Skeletal muscle tissue (tissue), 4 donors: ENCODE data around the gene EEIG2. TPM values are rescaled to one million over a fixed set of nuclear protein-coding genes. Genes with fewer than 3 reads are reported as not detected.

ENCODE experiments used
- H3K27ac ChIP-seq: one replicate; pipeline ENCODE4 v1.7.0; 2013; ENCODE audit warnings: mild to moderate bottlenecking, low read depth, low read length, inconsistent platforms
- H3K27me3 ChIP-seq, 3 donors: one replicate each; pipeline ENCODE4 v1.7.0; 2013; ENCODE audit warnings: low read length in 3 of 3; ENCODE audit not compliant: control insufficient read depth in 3 of 3, insufficient read depth in 3 of 3
- H3K36me3 ChIP-seq, 3 donors: one replicate each; pipeline ENCODE4 v1.7.0; 2013; ENCODE audit warnings: low read length in 3 of 3; ENCODE audit not compliant: control insufficient read depth in 3 of 3, insufficient read depth in 3 of 3
- H3K4me1 ChIP-seq, 3 donors: one replicate each; pipeline ENCODE4 v1.7.0; 2013; ENCODE audit warnings: low read length in 3 of 3, mild to moderate bottlenecking in 3 of 3; ENCODE audit not compliant: control insufficient read depth in 3 of 3, insufficient read depth in 3 of 3
- H3K4me3 ChIP-seq, 3 donors: one replicate each; pipeline ENCODE4 v1.7.0; 2013; ENCODE audit warnings: low read length in 3 of 3
- H3K9ac ChIP-seq, 3 donors: one replicate each; pipeline ENCODE4 v1.7.0; 2013; ENCODE audit warnings: low read length in 3 of 3, mild to moderate bottlenecking in 3 of 3, moderate library complexity in 2 of 3, low read depth in 1 of 3
- H3K9me3 ChIP-seq, 3 donors: one replicate each; pipeline ENCODE4 v1.7.0; 2013; ENCODE audit warnings: low read length in 3 of 3; ENCODE audit not compliant: control insufficient read depth in 3 of 3
- total RNA-seq: library from RNA; depleted of rRNA; stranded (reverse); fragments of >200 nt; gene quantifications from one replicate; pipeline ENCODE4 v1.2.3, GENCODE V29; 2014
- donor health status: Osteomylitis.

The EEIG2 gene
- total RNA-seq, 1 donor from 2014 or later: 15.7 TPM

DNA sequence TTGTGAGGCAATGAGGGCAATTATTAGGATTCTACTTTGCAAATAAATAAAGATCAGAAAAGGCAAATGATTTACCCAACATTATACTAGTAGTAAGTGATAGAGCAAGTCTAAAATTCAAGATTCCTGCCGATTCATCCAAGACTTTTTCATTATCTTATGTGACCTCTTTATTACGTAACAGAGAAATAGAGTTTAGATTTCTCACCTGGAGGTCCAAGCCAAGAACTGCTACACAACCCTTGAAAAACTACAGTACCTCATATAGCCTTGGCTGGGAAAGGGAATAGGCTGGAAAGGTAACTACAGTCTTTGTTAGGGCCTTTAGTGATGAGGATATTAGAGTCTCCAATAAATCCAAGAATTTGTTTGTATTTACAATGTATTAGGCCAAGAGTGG, 13.3 kb downstream of the EEIG2 start:
- Histone ChIP-seq H3K27me3 (no peaks in the 10 kb centered on the region), H3K4me3 (no peak overlapping the region), H3K9me3 (no peaks in the 10 kb centered on the region), H3K9ac (no peak overlapping the region), H3K36me3 (no peaks in the 10 kb centered on the region), H3K4me1 (no peaks in the 10 kb centered on the region), H3K27ac (no peak overlapping the region)

DNA sequence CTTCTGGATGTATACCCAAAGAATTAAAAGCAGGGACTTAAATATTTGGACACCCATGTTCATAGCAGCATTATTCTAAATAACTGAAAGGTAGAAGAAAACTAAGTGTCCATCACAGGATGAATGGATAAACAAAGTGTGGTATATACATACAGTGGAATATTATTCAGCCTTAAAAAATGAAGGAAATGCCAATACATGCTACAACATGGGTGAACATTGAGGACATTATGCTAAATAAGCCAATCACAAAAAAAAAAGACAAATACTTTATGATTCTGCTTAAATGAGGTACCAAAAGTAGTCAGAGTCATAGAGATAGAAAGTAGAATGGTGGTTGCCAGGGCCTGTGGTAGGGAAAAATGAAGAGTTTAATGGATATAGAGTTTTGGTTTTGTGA, 14.1 kb downstream of the EEIG2 start:
- Histone ChIP-seq H3K27ac (no peak overlapping the region), H3K9me3 (no peaks in the 10 kb centered on the region), H3K27me3 (no peaks in the 10 kb centered on the region), H3K4me3 (no peak overlapping the region), H3K4me1 (no peaks in the 10 kb centered on the region), H3K9ac (no peak overlapping the region), H3K36me3 (no peaks in the 10 kb centered on the region)

DNA sequence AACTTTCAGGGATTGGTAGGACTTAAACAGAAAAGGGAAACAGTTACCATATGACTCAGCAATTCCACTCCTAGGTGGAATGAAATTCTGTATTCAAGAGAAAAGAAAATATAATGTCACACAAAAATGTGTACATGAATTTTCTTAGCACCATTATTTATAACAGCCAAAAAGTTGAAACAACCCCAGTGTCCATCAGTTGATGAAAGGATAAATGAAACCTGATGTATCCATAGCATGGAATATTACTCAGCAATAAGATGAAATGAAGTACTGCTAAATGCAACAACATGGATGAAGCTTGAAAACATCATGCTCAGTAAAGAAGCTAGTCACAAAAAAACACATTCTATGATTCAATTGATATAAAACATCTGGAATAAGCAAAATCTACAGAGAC, 15.5 kb downstream of the EEIG2 start:
- H3K4me1 ChIP-seq: no peaks in the 10 kb centered on the region
- no peak overlapping the region for H3K27ac ChIP-seq
- H3K9me3 ChIP-seq: peaks cover 0 to 2% (median 0%) of the 10 kb centered on the region in 3 donors
- no peaks in the 10 kb centered on the region for H3K27me3 ChIP-seq
- no peak overlapping the region for H3K4me3 ChIP-seq
- H3K9ac ChIP-seq: no peak overlapping the region
- H3K36me3 ChIP-seq: no peaks in the 10 kb centered on the region

DNA sequence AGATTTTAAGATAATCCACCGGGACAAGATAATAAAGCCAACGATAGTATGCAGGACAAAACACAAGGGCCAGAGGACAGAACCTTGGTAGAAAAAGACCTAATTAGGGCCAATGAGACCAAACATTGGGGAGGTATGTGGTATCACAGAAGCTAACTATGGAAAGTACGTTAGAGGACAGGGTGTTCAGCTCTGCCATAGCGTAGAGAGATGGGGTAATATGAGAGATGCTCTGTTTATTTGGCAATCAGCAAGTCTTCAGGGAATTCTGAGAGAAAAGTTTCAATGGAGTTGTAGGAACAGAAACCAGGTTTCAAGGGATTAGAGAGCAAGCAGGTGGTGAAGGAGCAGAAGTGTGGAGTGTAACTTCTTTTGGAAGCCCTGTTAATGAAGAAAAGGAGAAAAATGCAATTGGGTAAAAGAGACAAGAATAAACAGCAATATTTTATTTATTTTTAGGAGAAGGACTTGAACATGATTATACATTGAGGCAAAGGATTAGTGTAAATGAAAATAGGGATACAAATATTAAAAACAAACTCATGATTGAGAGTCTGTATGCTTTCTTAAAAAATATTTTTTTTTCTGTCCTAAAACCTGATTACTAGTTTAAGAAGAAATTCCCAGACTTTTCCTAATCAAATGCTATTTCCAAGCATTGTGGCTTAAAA, 24.0 kb downstream of the EEIG2 start:
- H3K36me3 ChIP-seq: no peaks in the 10 kb centered on the region
- no peak overlapping the region for H3K27ac ChIP-seq
- H3K9ac ChIP-seq: no peak overlapping the region

DNA sequence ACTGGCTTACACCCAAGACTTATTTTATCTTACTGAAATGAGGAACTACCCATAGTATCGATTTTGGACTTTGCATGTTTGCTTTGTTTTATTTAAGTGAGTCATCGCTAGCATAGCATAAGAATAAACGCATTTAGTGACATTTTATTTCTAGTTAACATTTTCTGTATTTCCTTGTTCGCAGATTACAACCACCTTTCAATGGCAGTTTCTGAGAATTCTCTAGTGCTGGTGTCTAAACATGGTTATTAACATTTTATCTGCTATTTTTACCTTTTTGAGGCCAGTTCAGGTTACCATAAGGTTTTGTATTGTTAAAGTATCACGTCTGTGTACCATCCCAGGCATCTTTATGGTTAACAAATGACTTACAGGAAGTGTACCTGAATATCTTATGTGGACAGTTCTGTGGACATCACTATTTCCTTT, 24.5 kb downstream of the EEIG2 start:
- H3K27ac ChIP-seq: no peak overlapping the region
- H3K27me3 ChIP-seq: no peaks in the 10 kb centered on the region
- peaks cover 2 to 8% (median 4%) of the 10 kb centered on the region in 3 donors for H3K9me3 ChIP-seq
- no peak overlapping the region for H3K9ac ChIP-seq
- H3K4me1 ChIP-seq: peaks cover 0 to 3% (median 0%) of the 10 kb centered on the region in 3 donors
- no peaks in the 10 kb centered on the region for H3K36me3 ChIP-seq
- no peak overlapping the region for H3K4me3 ChIP-seq

More for the DNA sequence above, 24.0 kb downstream of the EEIG2 start:
- Histone ChIP-seq H3K9me3 (peaks cover 2 to 8% (median 4%) of the 10 kb centered on the region in 3 donors), H3K4me1 (peaks cover 0 to 3% (median 0%) of the 10 kb centered on the region in 3 donors), H3K4me3 (no peak overlapping the region), H3K27me3 (no peaks in the 10 kb centered on the region)

DNA sequence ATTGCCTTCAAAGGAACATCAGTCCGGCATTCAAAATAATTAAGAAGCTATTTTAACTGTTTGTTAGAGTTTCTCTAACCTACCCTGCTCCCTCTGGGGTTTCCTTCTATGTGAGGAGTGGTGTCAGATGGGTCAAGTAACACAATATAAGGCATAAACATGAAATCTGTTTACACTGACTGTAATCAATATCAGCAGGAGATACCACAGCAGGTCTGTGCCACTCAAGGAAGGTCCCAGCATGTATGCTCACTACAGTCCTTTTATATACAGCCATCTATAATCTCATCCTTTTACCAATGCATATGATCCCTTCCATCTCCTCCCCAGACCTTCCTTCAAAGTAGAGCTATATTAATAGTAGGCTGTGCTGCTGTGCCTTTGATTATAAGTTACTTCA, 25.4 kb downstream of the EEIG2 start:
- Histone ChIP-seq H3K9ac (no peak overlapping the region), H3K27ac (no peak overlapping the region), H3K4me1 (peaks cover under 1 to 4% (median under 1%) of the 10 kb centered on the region in 3 donors), H3K9me3 (peaks cover 2 to 7% (median 4%) of the 10 kb centered on the region in 3 donors), H3K27me3 (no peaks in the 10 kb centered on the region), H3K4me3 (no peak overlapping the region), H3K36me3 (no peaks in the 10 kb centered on the region)

DNA sequence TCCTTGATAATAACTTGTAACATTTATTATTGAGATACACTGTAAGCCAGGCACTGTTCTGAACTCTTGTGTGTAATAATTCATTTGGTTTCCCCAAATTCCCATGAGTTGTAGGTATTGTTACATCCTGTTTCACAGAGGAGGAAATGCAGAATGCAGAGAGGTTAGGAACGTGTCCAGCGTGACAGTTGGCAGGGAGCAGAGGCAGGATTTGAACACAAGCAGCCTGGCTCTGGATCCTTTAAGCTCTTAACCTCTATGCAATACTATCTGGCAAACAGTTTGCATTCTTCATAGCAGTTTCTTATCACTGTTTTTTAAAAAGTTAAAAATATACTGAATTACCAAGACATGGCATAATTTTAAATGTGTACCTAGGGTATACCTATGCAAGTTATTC, 30.5 kb downstream of the EEIG2 start:
- H3K4me3 ChIP-seq: peak overlapping the region in 1 of 3 donors; percentile 4
- peak overlapping the region in 1 of 3 donors; percentile 10 for H3K9ac ChIP-seq
- H3K27ac ChIP-seq: peak overlapping the region; percentile 68

DNA sequence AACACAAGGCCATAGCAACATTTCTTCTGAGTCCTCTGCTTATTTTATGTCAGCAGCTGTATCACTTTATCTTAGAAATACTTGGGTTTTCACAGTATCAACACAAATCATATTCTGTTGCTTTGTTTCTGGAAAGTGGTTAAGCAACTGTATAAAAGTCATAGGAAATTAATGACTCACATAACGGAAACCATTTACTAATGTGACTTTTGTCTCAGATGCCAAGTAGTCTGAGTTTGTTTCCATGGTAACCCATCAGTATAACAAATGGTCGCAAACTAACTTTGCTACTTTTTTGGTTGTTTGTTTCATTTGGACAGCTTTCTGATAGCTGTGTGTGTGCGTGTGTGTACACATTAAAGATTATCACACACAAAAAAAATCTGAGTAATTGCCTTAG, 31.1 kb downstream of the EEIG2 start:
- H3K4me1 ChIP-seq: peaks cover 3 to 7% (median 4%) of the 10 kb centered on the region in 3 donors
- H3K27ac ChIP-seq: peak overlapping the region; percentile 68
- no peaks in the 10 kb centered on the region for H3K27me3 ChIP-seq
- H3K36me3 ChIP-seq: no peaks in the 10 kb centered on the region
- H3K9ac ChIP-seq: no peak overlapping the region
- no peak overlapping the region for H3K4me3 ChIP-seq
- no peaks in the 10 kb centered on the region for H3K9me3 ChIP-seq

More for the DNA sequence above, 30.5 kb downstream of the EEIG2 start:
- peaks cover 3 to 7% (median 4%) of the 10 kb centered on the region in 3 donors for H3K4me1 ChIP-seq
- no peaks in the 10 kb centered on the region for H3K36me3 ChIP-seq
- no peaks in the 10 kb centered on the region for H3K9me3 ChIP-seq
- H3K27me3 ChIP-seq: no peaks in the 10 kb centered on the region

DNA sequence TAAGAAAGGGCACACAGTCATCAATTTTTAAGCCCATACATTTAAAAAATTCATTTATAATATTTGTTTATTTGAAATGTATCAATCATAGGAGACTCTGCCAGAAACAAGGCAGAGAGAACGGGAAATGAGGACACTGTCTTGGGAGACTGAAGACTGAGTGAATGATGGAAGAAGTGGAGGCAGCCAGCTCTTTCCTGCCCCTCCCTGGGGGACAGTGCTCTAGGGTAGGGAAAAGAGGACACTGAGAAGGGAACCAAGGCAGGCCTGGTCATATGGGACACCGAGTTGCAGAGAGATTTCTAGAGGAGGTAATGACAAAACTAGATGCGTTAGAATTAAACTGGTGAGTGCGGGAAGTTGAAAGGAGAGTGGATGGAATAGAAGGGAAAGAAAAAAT, 31.6 kb downstream of the EEIG2 start:
- Histone ChIP-seq H3K27ac (peak overlapping the region; percentile 68), H3K27me3 (no peaks in the 10 kb centered on the region), H3K36me3 (no peaks in the 10 kb centered on the region), H3K4me1 (peaks cover 3 to 9% (median 4%) of the 10 kb centered on the region in 3 donors), H3K4me3 (no peak overlapping the region), H3K9ac (no peak overlapping the region), H3K9me3 (no peaks in the 10 kb centered on the region)

DNA sequence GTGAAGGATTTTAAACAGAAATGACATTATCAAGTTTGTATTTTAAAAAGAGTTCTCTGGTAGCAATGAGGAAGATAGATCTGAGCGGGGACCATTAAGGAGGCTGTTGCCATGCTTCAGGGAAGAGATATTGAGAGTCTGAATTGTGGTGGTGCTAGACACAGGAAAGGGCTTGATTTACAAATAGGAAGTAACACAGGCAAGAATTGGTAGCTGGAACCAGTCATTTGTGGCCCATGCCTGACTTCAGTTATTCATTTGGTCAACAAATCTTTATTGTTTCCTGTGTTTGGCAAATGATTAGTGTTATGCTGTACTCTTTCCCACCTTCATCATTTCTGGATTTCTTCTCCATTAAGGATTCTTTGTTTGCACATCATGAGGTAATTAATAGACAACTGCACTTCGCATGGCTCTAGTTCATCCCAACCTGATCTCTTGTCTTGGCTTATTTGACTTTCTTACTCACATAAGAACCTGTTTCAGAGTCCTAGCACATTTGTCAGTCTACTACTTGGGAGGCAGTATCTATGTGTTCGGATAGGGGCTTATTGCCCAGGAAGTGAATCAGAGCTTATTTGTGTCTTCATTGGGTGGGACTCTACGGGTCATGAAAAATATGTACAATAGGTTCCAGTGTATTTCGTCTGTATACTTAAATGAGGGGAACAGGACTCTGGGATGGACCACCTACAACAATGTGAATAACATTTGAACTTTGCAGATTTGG, 32.3 kb downstream of the EEIG2 start:
- H3K9me3 ChIP-seq: no peaks in the 10 kb centered on the region
- H3K9ac ChIP-seq: no peak overlapping the region
- H3K27me3 ChIP-seq: no peaks in the 10 kb centered on the region
- H3K4me3 ChIP-seq: no peak overlapping the region
- H3K36me3 ChIP-seq: no peaks in the 10 kb centered on the region
- H3K27ac ChIP-seq: peak overlapping the region; percentile 68
- peaks cover 3 to 9% (median 4%) of the 10 kb centered on the region in 3 donors for H3K4me1 ChIP-seq
